K562 (cell line): Measurements from ENCODE around the gene SSR4. TPM values are rescaled to one million over a fixed set of nuclear protein-coding genes. Genes with fewer than 3 reads are reported as not detected.

ENCODE experiments used
- ATAC-seq: fragments of 200-7000 bp; cut with Tn5 transposase; 3 replicates; pipeline ENCODE4 v1.9.1; 2020; ENCODE audit warnings: moderate library complexity
- BruUV-seq: library from RNA; stranded (reverse); fragments of 400-500 nt; replicated peaks from 2 replicates; lab custom pipeline; 2021; lab: Mats Ljungman, UMichigan
- CTCF ChIA-PET: fragments of 300-600 bp; formaldehyde crosslinking; extraction: SDS; loops from one replicate; lab custom pipeline; 2021; ENCODE audit warnings: low intra/inter-chr PET ratio; lab: Yijun Ruan, JAX
- POLR2A ChIA-PET: fragments of 300-600, 350-650 bp; sonication (Branson Sonifier 250); formaldehyde crosslinking; extraction: SDS; loops from one replicate; lab custom pipeline; 2021; ENCODE audit warnings: antibody characterized with exemption, inconsistent platforms; lab: Yijun Ruan, JAX
- DNase-seq, 4 experiments: peaks; one replicate each; pipeline versions ENCODE4 v3.0.0 to v3.0.0-alpha.2; 2011 to 2018; ENCODE audit warnings: low spot score in 3 of 4, mixed read lengths in 3 of 4; ENCODE audit errors: extremely low read depth in 1 of 4
- FAIRE-seq: peaks from 2 replicates; lab custom pipeline; 2011; peaks lifted over from hg19 to GRCh38; lab: Jason Lieb, UNC
- H2AFZ ChIP-seq: 2 replicates; pipeline ENCODE4 v1.6.0; 2011; ENCODE audit warnings: low read depth, low read length, control low read depth, inconsistent platforms
- H3K27ac ChIP-seq: fragments of 200-600 bp; 3 replicates; pipeline ENCODE4 v1.8.0; 2011; ENCODE audit warnings: low read depth, mild to moderate bottlenecking, control low read depth, inconsistent platforms, low read length, moderate library complexity, mixed read lengths; ENCODE audit errors: extremely low read depth
- H3K27me3 ChIP-seq, 2 experiments: fragments of 300-600 bp in 1 of 2; 2 replicates in 1 of 2; 3 replicates in 1 of 2; pipeline versions ENCODE4 v1.6.0 to v1.8.0; 2011; ENCODE audit warnings: inconsistent platforms in 2 of 2, low read length in 2 of 2, mild to moderate bottlenecking in 1 of 2, mixed read lengths in 1 of 2, moderate library complexity in 1 of 2; ENCODE audit not compliant: control insufficient read depth in 2 of 2, insufficient read depth in 2 of 2
- H3K36me3 ChIP-seq: fragments of 300-600 bp; 3 replicates; pipeline ENCODE4 v1.8.0; 2011; ENCODE audit warnings: mild to moderate bottlenecking, low read length, inconsistent platforms; ENCODE audit not compliant: control insufficient read depth, insufficient read depth
- H3K4me1 ChIP-seq, 2 experiments: fragments of 200-600 bp in 1 of 2; replicated peaks in 1 of 2; 2 replicates in 1 of 2; 3 replicates in 1 of 2; pipeline versions ENCODE4 v1.5.1 to v1.8.0; 2011; ENCODE audit warnings: inconsistent platforms in 2 of 2, low read length in 2 of 2, mild to moderate bottlenecking in 1 of 2, mixed read lengths in 1 of 2, moderate library complexity in 1 of 2; ENCODE audit not compliant: control insufficient read depth in 2 of 2, insufficient read depth in 2 of 2
- H3K4me2 ChIP-seq: 2 replicates; pipeline ENCODE4 v1.6.1; 2011; ENCODE audit warnings: low read length, control low read depth, inconsistent platforms, mixed read lengths; ENCODE audit not compliant: insufficient read depth
- H3K4me3 ChIP-seq: fragments of 200-600 bp; sonication (generic), shearing (Covaris generic); 2 replicates; pipeline ENCODE4 v1.5.1; 2016; ENCODE audit warnings: control low read depth, inconsistent platforms
- H3K79me2 ChIP-seq: fragments of 200-600 bp; 3 replicates; pipeline ENCODE4 v1.8.0; 2011; ENCODE audit warnings: low read length, inconsistent platforms; ENCODE audit not compliant: control insufficient read depth, insufficient read depth
- H3K9ac ChIP-seq, 2 experiments: 2 replicates each; pipeline versions ENCODE4 v1.6.0 to v1.6.1; 2011; ENCODE audit warnings: low read depth in 2 of 2, low read length in 2 of 2, control low read depth in 1 of 2, inconsistent platforms in 1 of 2, mild to moderate bottlenecking in 1 of 2, mixed read lengths in 1 of 2; ENCODE audit not compliant: insufficient read depth in 1 of 2
- H3K9me1 ChIP-seq: one replicate; pipeline ENCODE4 v1.6.0; 2011; ENCODE audit warnings: inconsistent platforms, mild to moderate bottlenecking, low read length, moderate library complexity; ENCODE audit not compliant: control insufficient read depth, insufficient read depth
- H3K9me3 ChIP-seq: replicated peaks from 2 replicates; pipeline ENCODE4 v1.5.1; 2011; ENCODE audit warnings: low read depth, low read length, inconsistent platforms; ENCODE audit not compliant: control insufficient read depth, insufficient read depth
- H4K20me1 ChIP-seq: replicated peaks from 2 replicates; pipeline ENCODE4 v1.6.1; 2011; ENCODE audit warnings: low read length, inconsistent platforms, mixed read lengths; ENCODE audit not compliant: control insufficient read depth, insufficient read depth
- ARID1B ChIP-seq: fragments of 450-650 bp; IDR thresholded peaks from 2 replicates; pipeline ENCODE4 v1.6.1; 2016; ENCODE audit warnings: antibody characterized with exemption, mild to moderate bottlenecking, inconsistent platforms
- NEUROD1 ChIP-seq: fragments of 150-350 bp; IDR thresholded peaks from 2 replicates; pipeline ENCODE4 v1.6.1; 2014; ENCODE audit warnings: borderline replicate concordance, low read length, low read depth; ENCODE audit not compliant: partially characterized antibody
- NFATC3 ChIP-seq: fragments of 450-650 bp; IDR thresholded peaks from 2 replicates; pipeline ENCODE4 v1.6.1; 2017; ENCODE audit warnings: mild to moderate bottlenecking
- PPARD ChIP-seq: fragments of 250-450 bp; sonication (Bioruptor Pico); IDR thresholded peaks from 2 replicates; pipeline ENCODE4 v1.8.0; 2022; ENCODE audit warnings: inconsistent platforms, mild to moderate bottlenecking, moderate library complexity
- RFX5 ChIP-seq: IDR thresholded peaks from 2 replicates; pipeline ENCODE4 v1.6.1; 2011; ENCODE audit warnings: low read depth, mild to moderate bottlenecking, improper control_type of control experiment, low read length
- SIX5 ChIP-seq, 2 experiments: IDR thresholded peaks; 2 replicates each; pipeline ENCODE4 v1.6.1; 2011; ENCODE audit warnings: low read length in 2 of 2, borderline replicate concordance in 1 of 2, low read depth in 1 of 2, mild to moderate bottlenecking in 1 of 2, moderate library complexity in 1 of 2; ENCODE audit not compliant: insufficient read depth in 1 of 2
- SMARCA5 ChIP-seq: fragments of 450-650 bp; IDR thresholded peaks from 2 replicates; pipeline ENCODE4 v1.6.1; 2016
- TGIF2 ChIP-seq: sonication (generic); formaldehyde crosslinking; IDR thresholded peaks from 2 replicates; pipeline ENCODE4 v1.8.1; 2022; ENCODE audit warnings: mild to moderate bottlenecking, missing genetic modification reagents, moderate library complexity
- THAP12 ChIP-seq: fragments of 250-450 bp; sonication (Bioruptor Pico); IDR thresholded peaks from 2 replicates; pipeline ENCODE4 v1.9.0; 2021; ENCODE audit warnings: mild to moderate bottlenecking, inconsistent platforms
- ZBTB5 ChIP-seq: fragments of 450-650 bp; IDR thresholded peaks from 2 replicates; pipeline ENCODE4 v1.6.1; 2017; ENCODE audit warnings: antibody characterized with exemption
- ZNF217 ChIP-seq: sonication (generic); formaldehyde crosslinking; IDR thresholded peaks from 2 replicates; pipeline ENCODE4 v1.8.0; 2022; ENCODE audit warnings: mild to moderate bottlenecking, missing genetic modification reagents
- ZNF311 ChIP-seq: fragments of 250-450 bp; sonication (Bioruptor Pico); IDR thresholded peaks from 2 replicates; pipeline ENCODE4 v1.4.0; 2020; ENCODE audit warnings: mild to moderate bottlenecking, moderate library complexity
- ZNF316 ChIP-seq: fragments of 450-650 bp; IDR thresholded peaks from 2 replicates; pipeline ENCODE4 v1.6.1; 2016
- WGBS: fragments of 100-300 bp; shearing (Covaris generic); methylation state at CpG from one replicate; pipeline ENCODE4 v1.1.6; 2016; ENCODE audit warnings: low coverage, mixed read lengths; ENCODE audit not compliant: insufficient coverage; ENCODE audit errors: missing lambda C conversion rate; 5-methylcytosine and 5-hydroxymethylcytosine counted together
- in situ Hi-C: fragments of 300-500 bp; cut with MboI; formaldehyde crosslinking; loops from 4 replicates; pipeline ENCODE4 v1.15.0; 2018; ENCODE audit warnings: inconsistent platforms, mixed read lengths
- intact Hi-C: fragments of 100-400 bp; cut with micrococcal nuclease; formaldehyde crosslinking; loops from 2 replicates; pipeline ENCODE4 v1.14.2; 2022
- polyA plus RNA-seq, 8 experiments: library from polyadenylated mRNA; depleted of rRNA in 4 of 8; stranded (reverse) in 5 of 8; unstranded in 3 of 8; fragments of >200 nt; fragmentation: Nextera tagmentation in 2 of 8; fragmentation: Illumina TruSeq in 1 of 8; extraction: Ambion mirVana in 2 of 8; extraction: Trizol in 1 of 8; gene quantifications; 2 replicates each; pipeline versions ENCODE4 v1.2.1 to v1.2.3, GENCODE V29; 2011 to 2014; ENCODE audit warnings: inconsistent platforms in 1 of 8, missing spikeins in 1 of 8
- total RNA-seq, 7 experiments: library from RNA; depleted of rRNA in 6 of 7; stranded (reverse); fragments of >200 nt in 6 of 7; fragmentation: Illumina TruSeq in 2 of 7; extraction: Trizol in 2 of 7; gene quantifications; 2 replicates each; pipeline versions ENCODE4 v1.2.1 to v1.2.3, GENCODE V29; 2011 to 2021; ENCODE audit warnings: low replicate concordance in 1 of 7
- TF ChIP-seq, protein P1 (sequence below): fragments of 250-450 bp; sonication (Bioruptor Pico); IDR thresholded peaks from 2 replicates; pipeline ENCODE4 v1.8.0; 2022; ENCODE audit warnings: inconsistent platforms, mild to moderate bottlenecking, moderate library complexity, borderline replicate concordance

The SSR4 gene
- total and polyA plus RNA-seq, 9 of the 15 experiments (the other 6 are each of a cell fraction or from before 2014, with no cell fraction given): 146 to 492 (median 272) TPM

- in situ Hi-C loops: no loop called here
- H3K4me2 ChIP-seq: no peak overlapping the region
- H3K4me1 ChIP-seq: peaks cover 0 to 40% of the 10 kb centered on the region in 2 experiments; a peak in 2 of 5 replicates
- no peak overlapping the region for H3K4me3 ChIP-seq
- no peaks in the 10 kb centered on the region; the same call in 1 of the 2 replicates for H4K20me1 ChIP-seq
- H3K36me3 ChIP-seq: peaks cover 3% of the 10 kb centered on the region; the same call in 1 of the 3 replicates
- peaks cover 0 to 12% of the 10 kb centered on the region in 2 experiments; a peak in 3 of 5 replicates for H3K27me3 ChIP-seq
- no peak for ATAC-seq
- DNase-seq: no peak
- ChIA-PET CTCF (no interaction called here), POLR2A (interaction anchor here (0.9 kb wide), 1 partner anchor 12 kb away, joined by 3 read pairs; no protein-coding TSS in a partner anchor)
- no peak overlapping the region for H3K9ac ChIP-seq
- no peak for FAIRE-seq
- H3K9me3 ChIP-seq: no peaks in the 10 kb centered on the region
- intact Hi-C loops: no loop called here
- no TSS peak for BruUV-seq
- WGBS: 58% methylated on average over 9 of the region's 34 CpGs
- H3K79me2 ChIP-seq: no peaks in the 10 kb centered on the region
- no peak overlapping the region for H2AFZ ChIP-seq
- no peaks in the 10 kb centered on the region for H3K9me1 ChIP-seq
- H3K27ac ChIP-seq: no peak overlapping the region
- TF ChIP-seq SIX5 (IDR thresholded peaks at IDR 0.05; ENCODE audit: borderline replicate concordance in 1 of 2, insufficient read depth in 1 of 2, low read depth in 1 of 2, low read length in 2 of 2) (no peak), NEUROD1 (no peak), NFATC3 (no peak), ZNF316 (no peak), ZNF217 (no peak), ARID1B (no peak), TGIF2 (CRISPR knock-in tag) (no peak), THAP12 (no peak), SMARCA5 (no peak), ZBTB5 (no peak), ZNF311 (no peak), PPARD (CRISPR knock-in tag) (no peak), RFX5 (no peak)
- TF ChIP-seq, protein P1, sequence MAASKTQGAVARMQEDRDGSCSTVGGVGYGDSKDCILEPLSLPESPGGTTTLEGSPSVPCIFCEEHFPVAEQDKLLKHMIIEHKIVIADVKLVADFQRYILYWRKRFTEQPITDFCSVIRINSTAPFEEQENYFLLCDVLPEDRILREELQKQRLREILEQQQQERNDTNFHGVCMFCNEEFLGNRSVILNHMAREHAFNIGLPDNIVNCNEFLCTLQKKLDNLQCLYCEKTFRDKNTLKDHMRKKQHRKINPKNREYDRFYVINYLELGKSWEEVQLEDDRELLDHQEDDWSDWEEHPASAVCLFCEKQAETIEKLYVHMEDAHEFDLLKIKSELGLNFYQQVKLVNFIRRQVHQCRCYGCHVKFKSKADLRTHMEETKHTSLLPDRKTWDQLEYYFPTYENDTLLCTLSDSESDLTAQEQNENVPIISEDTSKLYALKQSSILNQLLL: no peak
Observed at GRCh38 chrX:153804100-153804595, 9.7 kb downstream of the SSR4 start.
